RPMI8226 (cell line): ENCODE results near the gene COPS4.
"Not testable (repeated sequence)": the region's sequence is repeated elsewhere in the genome, so short reads cannot be mapped to it uniquely, and the experiment has no call there.

Source experiments
- DNase-seq: peaks from one replicate; pipeline ENCODE4 v3.0.0-alpha.2; 2015

Gene COPS4

GRCh38 chr4:83089410-83090157, 54.6 kb downstream of the COPS4 start:
- DNase-seq: no peak

DNA sequence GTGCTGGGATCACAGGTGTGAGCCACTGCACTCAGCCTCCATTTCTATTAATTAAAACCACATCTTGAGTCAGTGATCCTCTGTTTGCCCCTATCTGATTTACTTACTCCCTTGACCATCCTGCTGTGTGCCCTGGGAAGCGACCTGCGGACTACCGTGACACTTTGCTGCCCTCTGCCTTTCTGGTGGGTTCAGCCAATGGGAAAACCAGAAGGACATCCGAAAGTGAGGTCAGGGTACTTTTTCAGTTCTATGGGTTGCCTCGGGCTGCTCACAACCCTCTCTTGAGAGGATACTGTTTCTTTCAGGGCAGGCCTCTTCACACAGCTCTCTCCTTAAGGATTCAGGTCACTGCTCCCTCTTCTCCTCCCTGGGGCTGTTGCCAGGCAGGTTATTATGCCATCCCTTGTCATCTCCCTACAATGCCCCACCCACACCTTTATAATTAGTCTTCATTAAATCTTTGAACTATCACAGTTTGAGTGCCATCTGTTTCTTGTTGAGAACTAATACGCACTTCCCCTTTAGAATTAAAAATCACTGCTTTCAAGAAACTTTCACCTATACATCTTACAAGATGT, 58.2 kb downstream of the COPS4 start:
- DNase-seq: no peak

DNA sequence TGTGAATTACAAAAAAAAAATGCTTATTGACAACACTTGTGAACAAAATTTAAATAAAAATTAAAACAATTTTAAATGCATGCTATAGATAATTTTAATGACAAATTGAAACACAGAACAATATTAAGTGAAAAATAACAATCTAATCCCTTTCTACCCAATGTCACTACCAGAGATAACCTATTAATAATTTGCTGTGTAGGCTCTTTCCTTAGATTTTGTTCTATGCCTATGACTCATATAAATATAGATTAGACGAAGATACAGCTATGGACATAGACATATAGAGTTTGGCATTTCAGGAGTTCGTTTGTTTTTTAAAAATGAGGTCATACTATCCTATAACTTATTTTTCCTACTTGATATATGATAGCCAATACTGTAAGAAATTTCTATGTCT, 61.4 kb downstream of the COPS4 start:
- no peak for DNase-seq

DNA sequence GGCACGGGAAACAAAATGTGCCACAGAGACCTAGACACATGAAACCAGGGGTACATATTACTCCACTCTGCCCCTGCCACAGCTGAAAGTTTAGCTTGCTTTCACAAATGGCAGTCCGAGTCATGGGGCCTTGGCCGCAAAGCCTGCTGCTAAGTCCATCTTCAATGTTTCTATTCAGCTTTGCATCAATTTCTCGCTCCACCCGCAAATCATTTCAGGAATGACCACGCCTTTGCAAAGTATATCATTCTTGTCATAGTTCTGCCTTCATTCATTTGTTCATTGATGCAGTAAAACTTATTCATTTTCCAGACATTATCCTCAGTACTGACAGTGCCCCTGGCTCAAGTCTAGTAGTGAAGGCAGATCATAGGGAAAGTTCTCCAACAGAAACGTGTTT, 70.0 kb downstream of the COPS4 start:
- no peak for DNase-seq

DNA sequence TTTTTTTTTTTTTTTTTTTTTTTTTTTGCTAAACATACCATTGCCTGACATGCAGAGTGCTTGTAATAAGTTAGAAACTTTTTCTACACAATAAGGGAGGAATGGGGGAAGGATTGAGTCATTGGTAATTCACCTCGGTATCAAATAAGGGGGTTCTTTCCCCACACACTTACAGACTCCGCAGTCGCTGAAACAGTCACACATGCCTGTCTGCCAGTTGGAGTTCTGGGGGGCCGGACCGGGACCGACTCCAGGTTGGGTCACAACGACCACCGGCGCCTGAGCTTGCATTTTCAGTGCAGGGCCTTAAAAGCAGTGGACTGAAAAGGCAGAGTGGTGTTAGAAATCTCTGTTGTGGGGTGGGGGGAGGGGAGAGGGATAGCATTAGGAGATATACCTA, 72.6 kb downstream of the COPS4 start:
- DNase-seq: no peak

- no peak for DNase-seq
Observed at GRCh38 chr4:83108101-83108861, 73.3 kb downstream of the COPS4 start.

DNA sequence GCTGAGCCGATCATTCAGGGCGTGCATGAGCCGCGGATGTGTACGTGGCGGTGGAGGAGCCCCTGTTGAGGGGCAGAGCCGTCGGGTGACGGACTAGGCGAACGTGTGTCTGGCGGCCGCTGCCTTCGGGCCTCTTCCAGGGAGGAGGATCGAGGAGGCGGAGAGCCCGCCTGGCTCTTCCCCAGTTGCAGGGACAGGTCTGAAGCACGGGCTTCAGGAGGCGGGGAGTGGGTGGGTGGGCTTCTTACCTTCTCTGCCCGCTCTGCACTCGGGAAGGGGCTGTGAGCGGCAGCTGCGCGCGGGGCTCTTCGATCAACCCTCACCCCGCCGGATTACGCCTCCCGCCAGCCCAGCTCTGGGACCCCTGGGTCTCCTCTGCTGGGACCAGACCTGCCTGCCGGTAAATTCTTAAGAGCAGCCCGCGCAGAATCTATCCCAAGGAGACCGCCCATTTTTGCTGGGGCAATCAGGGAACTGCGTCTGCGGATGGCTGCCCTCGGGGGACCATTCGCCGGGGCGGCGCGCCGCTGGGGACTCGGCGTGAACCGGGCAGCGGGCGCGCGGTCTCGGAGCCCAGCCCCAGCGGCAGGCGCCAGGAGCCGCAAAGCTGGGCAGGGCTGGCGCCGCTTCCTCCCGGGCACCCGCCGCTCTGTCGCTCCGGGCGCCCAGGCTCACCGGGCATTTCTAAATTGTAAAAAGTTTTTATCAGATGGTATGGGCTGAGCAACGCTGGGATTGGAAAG, 74.7 kb downstream of the COPS4 start:
- DNase-seq: peak; percentile 32

DNA sequence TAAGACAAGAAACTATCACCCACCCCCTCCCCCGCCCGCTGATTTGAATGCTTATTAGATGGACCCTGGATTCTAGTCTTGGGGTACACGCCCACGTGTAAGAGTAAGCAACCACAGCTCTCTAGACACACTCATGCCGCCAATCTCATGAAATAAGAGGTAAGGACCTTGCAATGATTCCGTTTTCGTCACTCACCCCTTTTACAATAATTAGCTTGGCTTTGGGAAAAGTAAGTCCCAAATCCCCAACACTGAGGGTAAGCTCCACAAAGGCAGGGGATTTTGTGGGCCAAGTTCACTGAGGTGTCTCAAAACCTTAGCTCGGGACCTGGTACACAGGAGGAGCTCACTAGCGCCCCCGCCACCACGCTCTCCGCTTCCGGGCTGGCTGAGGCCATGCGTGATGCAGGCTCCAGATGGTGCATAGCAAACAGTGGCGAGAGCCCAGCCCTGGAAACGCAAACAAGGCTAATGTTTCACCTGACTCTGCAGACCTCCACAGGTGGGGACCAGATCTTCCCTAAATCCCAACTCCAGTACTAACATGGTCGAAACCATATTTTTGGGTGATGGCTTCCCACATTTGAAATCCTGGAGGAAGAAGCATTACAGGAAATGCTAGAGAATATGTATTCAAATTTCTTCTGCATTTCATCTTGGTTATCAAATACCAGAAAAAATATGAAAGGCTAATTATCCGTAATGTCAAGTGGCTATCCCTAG, 75.4 kb downstream of the COPS4 start:
- DNase-seq: peak; percentile 92

DNA sequence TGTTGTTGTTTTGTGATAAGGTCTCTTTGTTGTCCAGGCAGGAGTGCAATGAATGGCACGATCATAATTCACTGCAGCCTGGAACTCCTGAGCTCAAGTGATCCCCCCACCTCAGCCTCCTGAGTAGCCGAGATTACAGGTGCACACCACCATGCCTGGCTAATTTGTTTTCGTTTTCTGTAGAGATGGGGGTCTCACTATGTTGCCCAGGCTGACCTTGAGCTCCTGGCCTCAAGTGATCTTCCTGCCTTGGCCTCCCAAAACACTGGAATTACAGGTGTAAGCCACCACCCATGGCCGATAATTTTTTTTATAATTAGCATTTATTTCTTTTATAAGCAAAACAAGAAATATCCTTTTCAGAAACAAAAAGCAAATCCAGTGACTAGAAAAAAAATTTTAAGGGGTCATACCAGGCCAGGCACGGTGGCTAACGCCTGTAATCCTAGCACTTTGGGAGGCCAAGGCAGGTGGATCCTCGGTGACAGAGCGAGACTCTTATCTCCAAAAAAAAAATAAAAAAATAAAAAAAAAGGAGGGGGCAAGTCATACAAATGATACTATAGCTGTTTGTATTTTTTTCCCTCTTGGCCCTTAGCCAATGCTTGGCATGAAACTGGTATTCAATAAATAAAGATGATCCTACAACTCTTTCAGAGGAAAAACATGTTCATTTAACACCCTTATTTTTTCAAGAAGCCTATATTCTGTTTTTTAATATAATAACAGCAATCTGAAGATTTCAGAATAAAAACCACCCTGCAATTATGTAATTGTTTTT, 76.2 kb downstream of the COPS4 start:
- DNase-seq: no peak

DNA sequence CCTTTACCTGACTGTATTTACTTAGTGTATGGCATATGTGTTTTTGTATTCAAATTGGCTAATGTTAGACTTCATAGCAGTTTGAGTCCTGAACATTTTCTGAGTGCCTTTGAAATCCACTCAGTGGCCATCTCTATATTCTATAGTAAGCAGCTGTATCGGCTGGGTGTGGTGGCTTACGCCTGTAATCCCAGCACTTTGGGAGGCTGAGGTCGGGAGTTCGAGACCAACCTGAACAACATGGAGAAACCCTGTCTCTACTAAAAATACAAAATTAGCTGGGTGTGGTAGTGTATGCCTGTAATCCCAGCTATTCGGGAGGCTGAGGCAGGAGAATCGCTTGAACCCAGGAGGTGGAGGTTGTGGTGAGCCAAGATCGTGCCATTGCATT, 76.8 kb downstream of the COPS4 start:
- DNase-seq: not testable (repeated sequence)

GRCh38 chr4:83112231-83112630, 77.2 kb downstream of the COPS4 start:
- DNase-seq: peak; percentile 76

DNA sequence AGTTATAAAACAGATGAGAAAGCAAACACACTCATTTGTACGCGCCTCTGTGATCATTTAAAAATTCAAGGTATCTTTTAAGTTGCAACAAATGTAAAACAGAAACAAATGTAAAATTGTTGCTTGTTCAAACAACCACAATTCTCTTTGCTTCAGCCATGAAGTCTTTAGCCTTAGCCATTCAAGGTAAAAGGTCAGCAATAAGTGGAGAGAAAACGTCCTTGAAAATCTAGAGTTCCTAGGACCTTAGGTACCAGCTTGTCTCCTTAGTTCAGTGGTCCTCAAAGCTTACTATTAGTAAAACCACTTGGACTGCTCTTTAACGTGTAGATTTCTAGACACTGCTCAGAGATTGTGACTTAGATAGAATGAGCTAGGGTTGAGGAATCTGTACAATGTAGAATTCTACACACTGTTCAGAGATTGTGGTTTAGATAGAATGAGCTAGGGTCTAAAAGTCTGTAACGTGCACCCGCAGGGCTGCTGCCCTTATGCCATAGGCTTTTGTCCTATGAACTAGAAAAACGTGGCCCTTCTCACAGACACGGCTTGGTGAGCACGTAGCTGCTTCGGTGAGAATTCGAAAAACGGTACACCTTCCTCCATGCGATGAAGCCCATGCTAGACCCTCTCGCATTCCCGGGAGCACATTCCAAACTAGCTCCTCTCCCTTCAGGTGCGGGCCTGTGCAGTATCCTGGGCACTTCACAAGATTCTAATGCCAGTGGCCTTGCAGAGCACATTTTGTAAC, 77.9 kb downstream of the COPS4 start:
- peak; percentile 59 for DNase-seq

DNA sequence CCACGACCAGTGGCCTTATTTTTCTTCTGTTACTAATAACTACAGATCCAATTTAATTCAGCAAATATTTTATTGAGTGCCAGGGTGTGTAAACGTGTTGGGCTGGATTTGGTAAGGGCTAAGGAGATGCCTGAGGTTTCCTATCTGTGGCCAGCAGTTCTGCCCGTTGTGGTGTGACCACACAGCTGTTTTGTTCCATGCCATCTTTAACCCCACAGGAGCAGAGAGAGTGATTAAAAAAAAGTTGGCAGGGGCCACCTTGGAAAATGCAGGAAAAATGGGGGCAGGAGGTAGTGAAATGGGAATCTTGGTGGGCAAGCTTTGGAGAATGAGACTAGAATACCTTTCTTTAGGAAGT, 78.4 kb downstream of the COPS4 start:
- peak; percentile 54 for DNase-seq

- DNase-seq: peak; percentile 79
Observed at GRCh38 chr4:83114576-83114975, 79.6 kb downstream of the COPS4 start, which contains the start of gene PLAC8. Gene PLAC8 (minus strand): TSS chr4:83114729. CDS start chr4:83107921, 6,808 bp downstream.

DNA sequence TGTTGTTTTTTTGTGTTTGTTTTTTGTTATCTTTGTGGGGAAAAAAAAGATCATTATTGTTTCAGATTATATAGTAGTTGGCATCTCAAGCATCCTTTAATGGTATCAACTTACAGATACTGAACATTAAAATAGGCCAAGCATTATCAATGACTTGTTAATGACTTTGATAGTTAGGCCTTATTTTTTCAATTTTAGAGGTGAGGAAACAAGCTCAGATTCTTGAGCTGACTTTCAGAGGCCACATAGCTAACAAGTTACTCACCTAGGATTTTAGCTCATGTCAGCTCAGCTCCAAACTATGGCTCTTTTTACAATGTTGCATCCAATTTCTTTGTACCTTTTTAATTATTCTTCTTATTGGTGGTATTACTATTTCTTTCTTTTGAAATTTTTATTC, 80.0 kb downstream of the COPS4 start:
- DNase-seq: no peak

GRCh38 chr4:83115656-83116285, 80.8 kb downstream of the COPS4 start:
- DNase-seq: no peak

- no peak for DNase-seq
Observed at GRCh38 chr4:83118869-83119268, 83.9 kb downstream of the COPS4 start.

- no peak for DNase-seq
Observed at GRCh38 chr4:83121246-83121645, 86.3 kb downstream of the COPS4 start.

- peak; percentile 69 for DNase-seq
Observed at GRCh38 chr4:83124111-83124780, 89.3 kb downstream of the COPS4 start.
